HG02884 (cell line): ENCODE data around the gene CYP2S1.

ENCODE experiments used
- ATAC-seq: cut with Tn5 transposase; IDR thresholded peaks from one replicate; pipeline ENCODE4 v1.9.1; 2021; ENCODE audit warnings: mild to moderate bottlenecking, moderate library complexity; ENCODE audit not compliant: unreplicated experiment

The CYP2S1 gene

GRCh38 chr19:41255171-41255570 is 62.2 kb downstream of the CYP2S1 start:
- ATAC-seq: no peak
